ENCODE measurements around the gene MAML3. TPM values are rescaled to one million over a fixed set of nuclear protein-coding genes. Genes with fewer than 3 reads are reported as not detected.

The MAML3 gene
- total and polyA plus RNA-seq, 7 experiments from 2014 or later, result 0.53 to 9.4 (median 3.3) TPM

DNA sequence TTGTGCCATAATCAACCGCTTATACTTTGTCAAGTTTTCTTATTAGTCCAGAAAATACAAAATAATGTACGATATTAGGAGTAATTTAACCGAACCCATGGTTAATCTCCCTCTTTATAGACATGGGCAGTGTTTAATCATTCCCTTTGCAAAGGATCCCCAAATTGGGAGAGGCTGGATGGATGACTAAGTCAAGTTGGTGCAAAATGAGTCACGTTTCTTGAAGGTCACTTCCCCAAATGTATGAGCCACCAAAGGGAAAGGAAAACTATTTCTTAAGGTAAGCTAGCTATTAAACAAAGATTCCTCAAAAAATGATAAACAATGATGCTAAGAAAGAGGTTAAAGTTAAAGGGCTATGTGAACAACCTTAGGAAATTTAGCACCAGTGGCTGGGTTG is 17.5 kb downstream of the MAML3 start:
- H3K4me3 ChIP-seq (ENCODE audit: low read length), result no peak overlapping the region
- H3K27me3 ChIP-seq (ENCODE audit: control insufficient read depth in 2 of 2, insufficient read depth in 2 of 2, low read length in 2 of 2), result no peaks in the 10 kb centered on the region
- Mint-ChIP-seq H3K36me3 (peaks cover 0 to 6% (median 3%) of the 10 kb centered on the region in 5 donors), H3K27me3 (peaks cover 0 to 66% (median 0%) of the 10 kb centered on the region in 5 donors), H3K4me3 (no peak overlapping the region), H3K4me1 (peaks cover 7 to 28% (median 20%) of the 10 kb centered on the region in 7 donors), H3K27ac (no peak overlapping the region), H3K9me3 (no peaks in the 10 kb centered on the region)
- peak; percentile 54 for ATAC-seq
- no peaks in the 10 kb centered on the region for H3K9me3 ChIP-seq (ENCODE audit: control insufficient read depth in 2 of 3, low read length in 3 of 3)
- POLR2A ChIA-PET, result no interaction called here
- CTCF ChIA-PET, result no interaction called here
- H3K4me1 ChIP-seq (ENCODE audit: control insufficient read depth in 2 of 2, insufficient read depth in 2 of 2, low read length in 2 of 2), result no peaks in the 10 kb centered on the region
- DNase-seq, result no peak
- no peaks in the 10 kb centered on the region for H3K36me3 ChIP-seq (ENCODE audit: control insufficient read depth in 2 of 3, insufficient read depth in 3 of 3, low read length in 3 of 3)
- intact Hi-C loops (cut with micrococcal nuclease), result no loop called here
- H3K27ac ChIP-seq (ENCODE audit: low read depth, low read length), result no peak overlapping the region

DNA sequence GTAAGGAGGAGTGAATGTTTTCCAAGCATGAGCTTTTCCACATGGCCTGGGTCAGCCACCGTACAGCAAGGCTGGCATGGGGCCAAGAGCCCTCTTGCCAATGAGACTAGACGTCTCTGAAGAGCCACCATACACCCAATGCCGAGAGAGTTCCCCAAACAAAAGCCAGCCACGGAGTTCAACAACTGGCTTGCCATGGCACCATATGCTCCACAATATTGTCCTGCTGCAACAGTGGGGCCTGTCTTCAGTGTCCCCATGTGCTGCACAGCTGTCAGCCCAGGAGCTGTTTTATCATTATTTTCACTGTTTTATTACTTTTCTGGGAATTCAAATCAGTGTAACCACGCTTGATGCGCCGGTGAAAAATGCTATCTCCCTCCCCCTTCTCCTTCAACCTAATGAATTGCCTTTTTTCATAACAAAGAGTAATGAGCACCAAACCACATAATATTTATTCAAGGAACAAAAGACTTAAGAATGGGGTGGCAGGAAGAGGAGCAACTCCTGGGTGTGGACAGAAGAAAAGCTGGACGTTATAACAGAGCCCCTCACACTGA is 18.4 kb downstream of the MAML3 start:
- no peak for DNase-seq
- Histone ChIP-seq H3K4me1 (ENCODE audit: control insufficient read depth in 2 of 2, insufficient read depth in 2 of 2, low read length in 2 of 2) (no peaks in the 10 kb centered on the region), H3K4me3 (ENCODE audit: low read length) (no peak overlapping the region), H3K27me3 (ENCODE audit: control insufficient read depth in 2 of 2, insufficient read depth in 2 of 2, low read length in 2 of 2) (no peaks in the 10 kb centered on the region), H3K27ac (ENCODE audit: low read depth, low read length) (no peak overlapping the region), H3K36me3 (ENCODE audit: control insufficient read depth in 2 of 3, insufficient read depth in 3 of 3, low read length in 3 of 3) (no peaks in the 10 kb centered on the region), H3K9me3 (ENCODE audit: control insufficient read depth in 2 of 3, low read length in 3 of 3) (no peaks in the 10 kb centered on the region)
- ChIA-PET CTCF (no interaction called here), POLR2A (no interaction called here)
- no peak overlapping the region for H3K4me3 Mint-ChIP-seq
- H3K36me3 Mint-ChIP-seq, result peaks cover 0 to 6% (median 3%) of the 10 kb centered on the region in 5 donors
- no peaks in the 10 kb centered on the region for H3K9me3 Mint-ChIP-seq
- H3K27ac Mint-ChIP-seq, result no peak overlapping the region
- ATAC-seq, result no peak
- intact Hi-C loops (cut with micrococcal nuclease), result no loop called here
- peaks cover 7 to 28% (median 20%) of the 10 kb centered on the region in 7 donors for H3K4me1 Mint-ChIP-seq
- H3K27me3 Mint-ChIP-seq, result peaks cover 0 to 60% (median 0%) of the 10 kb centered on the region in 5 donors

DNA sequence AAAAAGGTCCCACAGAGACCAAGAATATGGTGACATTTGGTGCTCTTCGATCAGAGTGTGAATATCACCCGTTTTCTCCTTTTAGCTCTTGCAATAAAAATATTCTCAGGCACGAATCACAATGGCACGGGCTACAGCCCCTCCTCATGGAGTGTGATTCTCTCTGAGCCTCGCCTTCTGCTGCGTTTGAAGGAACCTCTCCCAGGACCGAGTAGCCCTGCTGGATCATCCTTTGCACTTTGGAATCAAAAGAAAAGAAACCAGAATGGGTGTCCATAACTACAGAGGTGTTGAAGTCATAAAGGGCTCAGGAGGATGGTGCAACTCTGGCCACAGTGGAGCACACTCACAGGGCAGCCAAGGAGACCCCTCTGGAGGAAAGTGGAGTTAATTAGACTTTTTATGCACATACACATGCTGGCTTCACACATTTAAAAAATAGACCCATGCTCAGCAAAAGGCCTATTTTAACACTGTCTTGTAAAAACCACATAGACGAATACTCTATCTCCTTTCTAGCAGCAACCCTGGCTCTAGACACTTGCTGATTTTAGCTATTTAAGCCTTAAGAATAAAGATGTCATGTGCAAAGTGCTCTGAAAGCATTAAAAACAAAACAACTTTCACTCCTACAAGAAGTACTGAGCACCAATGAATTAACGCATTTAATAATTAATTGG is 19.1 kb downstream of the MAML3 start:
- Mint-ChIP-seq H3K36me3 (peaks cover 0 to 6% (median 3%) of the 10 kb centered on the region in 5 donors), H3K27me3 (peaks cover 0 to 56% (median 0%) of the 10 kb centered on the region in 5 donors), H3K27ac (no peak overlapping the region), H3K4me1 (peaks cover 7 to 28% (median 20%) of the 10 kb centered on the region in 7 donors), H3K4me3 (no peak overlapping the region), H3K9me3 (no peaks in the 10 kb centered on the region)
- intact Hi-C loops (cut with micrococcal nuclease), result no loop called here
- DNase-seq (no peak), ATAC-seq (no peak)
- ChIA-PET POLR2A (no interaction called here), CTCF (no interaction called here)
- no peaks in the 10 kb centered on the region for H3K4me1 ChIP-seq (ENCODE audit: control insufficient read depth in 2 of 2, insufficient read depth in 2 of 2, low read length in 2 of 2)
- no peaks in the 10 kb centered on the region for H3K27me3 ChIP-seq (ENCODE audit: control insufficient read depth in 2 of 2, insufficient read depth in 2 of 2, low read length in 2 of 2)
- H3K4me3 ChIP-seq (ENCODE audit: low read length), result no peak overlapping the region
- no peaks in the 10 kb centered on the region for H3K9me3 ChIP-seq (ENCODE audit: control insufficient read depth in 2 of 3, low read length in 3 of 3)
- no peak overlapping the region for H3K27ac ChIP-seq (ENCODE audit: low read depth, low read length)
- H3K36me3 ChIP-seq (ENCODE audit: control insufficient read depth in 2 of 3, insufficient read depth in 3 of 3, low read length in 3 of 3), result no peaks in the 10 kb centered on the region

DNA sequence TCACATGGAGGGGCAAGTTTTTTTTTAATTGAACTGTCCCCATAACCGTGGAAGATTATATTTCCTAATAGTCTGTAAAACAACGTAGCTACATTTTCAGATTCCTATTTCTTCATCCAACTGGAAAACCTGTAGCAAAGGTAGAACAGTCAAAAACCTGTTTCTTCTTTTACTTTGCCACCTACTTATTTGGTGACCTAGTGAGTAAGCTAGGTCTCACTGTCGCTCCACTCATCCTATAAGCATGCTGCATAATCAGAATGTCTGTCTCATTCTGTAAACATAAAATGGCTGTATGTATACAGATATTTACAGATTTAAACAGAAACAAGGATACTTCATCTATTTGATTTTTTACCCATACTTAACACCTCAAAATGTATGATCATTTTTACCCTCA is 20.4 kb downstream of the MAML3 start:
- POLR2A ChIA-PET, result interaction anchor here (1.5 kb wide), 1 partner anchor 11 kb away, joined by 4 read pairs; no protein-coding TSS in a partner anchor
- CTCF ChIA-PET, result no interaction called here
- Mint-ChIP-seq H3K27me3 (peaks cover 0 to 50% (median 0%) of the 10 kb centered on the region in 5 donors), H3K4me1 (peaks cover 7 to 28% (median 20%) of the 10 kb centered on the region in 7 donors), H3K4me3 (peak overlapping the region in 1 of 10 donors; percentile 24), H3K36me3 (peaks cover 0 to 6% (median 3%) of the 10 kb centered on the region in 5 donors), H3K27ac (no peak overlapping the region), H3K9me3 (no peaks in the 10 kb centered on the region)
- Histone ChIP-seq H3K9me3 (ENCODE audit: control insufficient read depth in 2 of 3, low read length in 3 of 3) (no peaks in the 10 kb centered on the region), H3K27me3 (ENCODE audit: control insufficient read depth in 2 of 2, insufficient read depth in 2 of 2, low read length in 2 of 2) (no peaks in the 10 kb centered on the region), H3K27ac (ENCODE audit: low read depth, low read length) (no peak overlapping the region), H3K4me1 (ENCODE audit: control insufficient read depth in 2 of 2, insufficient read depth in 2 of 2, low read length in 2 of 2) (no peaks in the 10 kb centered on the region), H3K4me3 (ENCODE audit: low read length) (no peak overlapping the region), H3K36me3 (ENCODE audit: control insufficient read depth in 2 of 3, insufficient read depth in 3 of 3, low read length in 3 of 3) (no peaks in the 10 kb centered on the region)
- DNase-seq, result no peak
- ATAC-seq, result no peak
- intact Hi-C loops (cut with micrococcal nuclease), result loop anchor here in 1 of 2 donors (2.0 kb wide), 1 partner anchor 19 kb away; no protein-coding TSS in a partner anchor

DNA sequence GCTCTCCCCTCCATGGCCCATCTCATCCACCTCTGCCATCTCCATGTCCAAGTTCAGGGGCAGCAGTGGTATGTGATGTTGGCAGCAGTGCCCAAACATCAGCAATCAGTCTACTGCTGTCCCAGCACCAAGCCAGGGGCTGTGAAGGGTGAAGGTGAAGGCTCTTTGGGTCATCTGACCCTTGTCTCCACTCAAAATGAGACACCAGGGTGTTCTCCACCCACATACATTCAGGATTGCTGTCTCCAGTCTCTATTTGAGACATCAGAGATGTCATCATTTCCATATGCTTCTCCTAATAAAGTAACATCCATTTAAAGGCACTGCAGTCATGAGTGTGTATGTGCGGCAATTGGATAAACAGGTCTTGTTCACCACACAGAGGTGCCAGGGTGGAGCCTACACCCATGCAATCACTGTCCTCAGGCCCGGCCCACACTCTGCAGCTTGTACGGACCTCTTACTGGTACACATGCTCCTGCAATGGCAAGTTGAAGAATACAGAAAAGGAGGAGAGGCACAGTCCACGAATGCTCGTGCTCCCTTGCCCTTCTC is 22.2 kb downstream of the MAML3 start:
- Histone ChIP-seq H3K4me3 (ENCODE audit: low read length) (no peak overlapping the region), H3K4me1 (ENCODE audit: control insufficient read depth in 2 of 2, insufficient read depth in 2 of 2, low read length in 2 of 2) (no peaks in the 10 kb centered on the region), H3K36me3 (ENCODE audit: control insufficient read depth in 2 of 3, insufficient read depth in 3 of 3, low read length in 3 of 3) (no peaks in the 10 kb centered on the region), H3K27me3 (ENCODE audit: control insufficient read depth in 2 of 2, insufficient read depth in 2 of 2, low read length in 2 of 2) (no peaks in the 10 kb centered on the region), H3K27ac (ENCODE audit: low read depth, low read length) (no peak overlapping the region), H3K9me3 (ENCODE audit: control insufficient read depth in 2 of 3, low read length in 3 of 3) (no peaks in the 10 kb centered on the region)
- intact Hi-C loops (cut with micrococcal nuclease), result loop anchor here in 1 of 2 donors (1.0 to 2.0 kb wide), 2 partner anchors 17 to 19 kb away; no protein-coding TSS in a partner anchor
- Mint-ChIP-seq H3K27ac (peak overlapping the region in 3 of 9 donors; percentile 40 to 51 (median 46)), H3K9me3 (no peaks in the 10 kb centered on the region), H3K4me3 (peak overlapping the region in 7 of 10 donors; percentile 8 to 77 (median 60)), H3K27me3 (peaks cover 0 to 54% (median 0%) of the 10 kb centered on the region in 5 donors), H3K4me1 (peaks cover 1 to 19% (median 16%) of the 10 kb centered on the region in 7 donors), H3K36me3 (peaks cover 0 to 4% (median 3%) of the 10 kb centered on the region in 5 donors)
- CTCF ChIA-PET, result interaction anchor here (0.9 kb wide), 1 partner anchor 76 kb away, joined by 3 read pairs; no protein-coding TSS in a partner anchor
- ATAC-seq (no peak), DNase-seq (no peak)
- POLR2A ChIA-PET, result interaction anchor here (0.5 to 1.1 kb wide), 2 partner anchors 9 to 242 kb away, joined by 4 read pairs; partner anchors contain the start of gene SCOC

DNA sequence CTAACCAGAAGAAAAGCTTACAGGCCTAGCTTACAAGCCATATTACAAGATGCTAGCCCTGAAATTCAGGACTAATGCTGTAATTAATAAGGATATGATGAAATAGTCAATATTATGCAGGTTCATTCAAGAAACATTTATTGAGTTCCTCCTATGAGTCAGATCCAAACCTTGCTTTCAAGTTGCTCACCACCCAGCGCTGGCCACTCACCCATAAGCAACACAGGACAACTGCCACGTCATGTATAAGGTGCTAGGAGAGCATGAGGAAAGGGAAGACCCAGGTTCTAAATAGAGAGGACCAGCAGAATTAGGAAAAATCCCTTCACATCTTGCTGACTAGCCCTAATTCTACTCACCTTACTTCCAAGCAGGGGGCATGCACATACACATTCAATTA is 23.3 kb downstream of the MAML3 start:
- no peaks in the 10 kb centered on the region for H3K9me3 ChIP-seq (ENCODE audit: control insufficient read depth in 2 of 3, low read length in 3 of 3)
- ChIA-PET POLR2A (interaction anchor here (0.9 kb wide), 2 partner anchors 18 to 23 kb away, joined by 3 read pairs; partner anchors contain the start of gene MAML3), CTCF (no interaction called here)
- no peak overlapping the region for H3K4me3 Mint-ChIP-seq
- DNase-seq (no peak), ATAC-seq (peak; percentile 57)
- H3K27me3 ChIP-seq (ENCODE audit: control insufficient read depth in 2 of 2, insufficient read depth in 2 of 2, low read length in 2 of 2), result no peaks in the 10 kb centered on the region
- H3K36me3 Mint-ChIP-seq, result peaks cover 0 to 6% (median 3%) of the 10 kb centered on the region in 5 donors
- H3K27me3 Mint-ChIP-seq, result peaks cover 0 to 52% (median 0%) of the 10 kb centered on the region in 5 donors
- no peaks in the 10 kb centered on the region for H3K9me3 Mint-ChIP-seq
- no peak overlapping the region for H3K27ac ChIP-seq (ENCODE audit: low read depth, low read length)
- H3K4me3 ChIP-seq (ENCODE audit: low read length), result no peak overlapping the region
- no peaks in the 10 kb centered on the region for H3K4me1 ChIP-seq (ENCODE audit: control insufficient read depth in 2 of 2, insufficient read depth in 2 of 2, low read length in 2 of 2)
- H3K27ac Mint-ChIP-seq, result no peak overlapping the region
- no peaks in the 10 kb centered on the region for H3K36me3 ChIP-seq (ENCODE audit: control insufficient read depth in 2 of 3, insufficient read depth in 3 of 3, low read length in 3 of 3)
- peaks cover 1 to 22% (median 16%) of the 10 kb centered on the region in 7 donors for H3K4me1 Mint-ChIP-seq
- intact Hi-C loops (cut with micrococcal nuclease), result no loop called here

Data from naive thymus-derived CD4-positive, alpha-beta T cell (primary cell).